NCI-H526 treated with DMSO at 0.1 percent for 48 hours (cell line): Measurements from ENCODE around the gene PRG2.

Source experiments
- DNase-seq: peaks from one replicate; lab custom pipeline; 2025; lab: John Stamatoyannopoulos, UW

The PRG2 gene, protein sequence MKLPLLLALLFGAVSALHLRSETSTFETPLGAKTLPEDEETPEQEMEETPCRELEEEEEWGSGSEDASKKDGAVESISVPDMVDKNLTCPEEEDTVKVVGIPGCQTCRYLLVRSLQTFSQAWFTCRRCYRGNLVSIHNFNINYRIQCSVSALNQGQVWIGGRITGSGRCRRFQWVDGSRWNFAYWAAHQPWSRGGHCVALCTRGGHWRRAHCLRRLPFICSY

GRCh38 chr11:57390535-57390934 lies at the start of gene PRG2:
TSS of gene PRG2 (minus strand) at chr11:57390650. CDS start at chr11:57389944, 706 bp downstream.
- DNase-seq, result no peak

DNA sequence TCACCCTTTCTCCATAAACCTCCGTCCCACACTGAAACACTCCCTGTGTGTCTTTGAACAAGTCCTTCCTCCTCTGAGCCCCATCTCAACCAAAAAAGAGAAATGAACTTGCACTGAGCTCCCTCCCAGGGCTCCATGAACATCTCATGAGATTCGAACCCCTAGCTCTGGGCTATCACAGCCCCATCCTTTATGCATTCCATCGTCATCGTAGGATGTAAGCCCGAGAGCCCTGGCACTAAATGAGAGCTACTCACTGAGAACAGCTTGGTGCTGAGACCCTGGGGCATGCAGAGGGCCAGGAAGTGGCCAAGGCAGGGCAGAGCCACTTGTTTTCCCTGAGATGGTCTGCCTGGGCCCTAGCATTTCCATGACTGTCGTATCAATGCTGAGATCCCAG lies 49.3 kb upstream of the PRG2 start:
- DNase-seq, result no peak

- no peak for DNase-seq
Measured at GRCh38 chr11:57438345-57439285, 48.2 kb upstream of the PRG2 start.

- no peak for DNase-seq
Measured at GRCh38 chr11:57436031-57436430, 45.6 kb upstream of the PRG2 start.

DNA sequence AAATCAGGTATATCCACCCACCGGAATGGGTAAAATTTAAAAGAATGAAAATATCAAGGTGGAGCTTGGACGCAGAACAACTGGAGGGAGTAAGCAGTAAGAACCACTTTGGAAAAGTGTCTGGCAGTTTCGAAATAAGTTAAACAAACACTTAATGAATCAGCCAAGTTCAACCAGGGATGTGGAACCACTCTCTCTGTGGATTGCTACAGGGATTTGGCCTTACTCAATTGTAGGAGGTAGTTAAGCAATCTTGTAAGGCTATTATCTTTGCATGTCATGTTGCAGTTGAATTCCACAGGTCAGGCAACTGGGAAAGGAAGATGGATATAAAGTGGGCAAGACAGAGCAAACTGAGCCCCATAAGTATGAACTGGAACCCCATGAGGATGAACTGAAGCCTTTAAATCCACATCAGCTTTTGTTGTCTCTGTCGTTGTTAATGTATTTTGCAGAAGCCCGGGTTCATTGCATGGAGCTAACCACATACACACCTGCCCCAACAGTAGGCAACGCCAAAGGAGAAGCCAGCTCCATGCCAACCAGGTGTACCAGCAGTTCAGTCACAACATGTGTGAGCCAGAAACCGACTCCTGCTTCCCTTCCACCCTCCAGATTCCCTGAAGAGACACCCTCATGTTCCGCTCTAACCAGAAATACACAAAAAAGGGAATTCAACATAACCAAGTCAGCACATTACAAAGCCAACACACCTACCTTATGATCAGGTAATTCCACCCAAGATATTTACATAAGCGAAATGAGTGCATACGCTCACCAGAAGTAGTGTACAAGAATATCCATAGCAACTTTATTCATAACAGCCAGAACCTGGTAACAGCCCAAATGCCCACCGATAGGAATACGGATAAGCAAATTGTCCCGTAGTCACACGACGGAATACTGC lies 44.4 kb upstream of the PRG2 start:
- no peak for DNase-seq

DNA sequence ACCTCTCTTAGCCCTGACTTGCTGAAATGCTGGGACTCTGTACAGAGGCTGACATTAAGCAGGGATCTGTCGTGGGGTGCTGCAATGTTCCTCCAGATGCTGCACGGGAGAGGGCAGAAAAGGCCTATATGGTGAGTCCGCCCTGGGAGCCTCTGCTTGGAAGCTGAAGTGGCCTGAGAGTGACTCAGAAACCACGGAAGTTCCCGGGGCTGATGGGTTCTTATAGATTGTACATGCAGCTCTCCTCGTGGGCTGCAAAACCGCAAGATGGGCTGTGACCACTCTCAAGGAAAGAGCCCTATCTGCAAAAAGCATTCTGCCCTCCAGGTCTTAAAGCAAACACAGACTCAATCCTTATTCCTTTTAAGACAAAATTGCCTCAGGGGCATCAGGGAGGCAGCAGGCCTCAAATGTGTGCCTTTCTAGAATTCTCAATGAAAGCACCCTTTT lies 42.3 kb upstream of the PRG2 start:
- DNase-seq, result no peak

- no peak for DNase-seq
Measured at GRCh38 chr11:57432149-57432561, 41.7 kb upstream of the PRG2 start.

GRCh38 chr11:57430952-57431351 lies 40.5 kb upstream of the PRG2 start:
- DNase-seq, result no peak

GRCh38 chr11:57429946-57430345 lies 39.5 kb upstream of the PRG2 start:
- no peak for DNase-seq

- DNase-seq, result no peak
Measured at GRCh38 chr11:57428643-57429042, 38.2 kb upstream of the PRG2 start.

- no peak for DNase-seq
Measured at GRCh38 chr11:57427727-57428082, 37.3 kb upstream of the PRG2 start.

- no peak for DNase-seq
Measured at GRCh38 chr11:57426929-57427726, 36.7 kb upstream of the PRG2 start, which contains the start of gene SLC43A3. TSS of gene SLC43A3 (minus strand) at chr11:57427121. CDS start at chr11:57426172, 949 bp downstream.

DNA sequence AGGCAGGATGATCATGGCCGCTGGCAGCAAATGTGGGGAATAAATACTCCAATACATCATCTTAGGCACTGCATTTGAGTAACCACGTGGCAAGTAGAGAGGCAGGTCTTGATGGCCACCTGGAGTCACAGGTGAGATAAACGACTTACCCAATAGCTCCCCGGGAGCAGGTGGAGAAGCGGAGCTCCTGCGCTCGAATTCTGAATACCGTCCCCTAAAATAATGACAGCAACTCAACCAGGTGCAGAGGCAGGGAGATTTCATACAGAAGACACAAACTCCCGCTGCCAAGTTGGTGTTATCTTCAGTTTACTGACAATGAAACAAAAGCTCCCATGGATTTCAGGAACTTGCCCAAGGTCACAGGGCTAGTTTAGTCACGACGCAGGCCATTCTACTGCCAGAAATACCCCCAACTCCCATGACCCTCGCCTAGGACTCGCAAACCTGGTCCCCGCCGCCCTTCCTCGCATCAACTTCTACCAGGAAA lies 36.0 kb upstream of the PRG2 start:
- DNase-seq, result no peak

- DNase-seq, result no peak
Measured at GRCh38 chr11:57425565-57426438, 35.4 kb upstream of the PRG2 start.

GRCh38 chr11:57424792-57425564 lies 34.5 kb upstream of the PRG2 start:
- no peak for DNase-seq

- DNase-seq, result no peak
Measured at GRCh38 chr11:57424137-57424791, 33.8 kb upstream of the PRG2 start.

DNA sequence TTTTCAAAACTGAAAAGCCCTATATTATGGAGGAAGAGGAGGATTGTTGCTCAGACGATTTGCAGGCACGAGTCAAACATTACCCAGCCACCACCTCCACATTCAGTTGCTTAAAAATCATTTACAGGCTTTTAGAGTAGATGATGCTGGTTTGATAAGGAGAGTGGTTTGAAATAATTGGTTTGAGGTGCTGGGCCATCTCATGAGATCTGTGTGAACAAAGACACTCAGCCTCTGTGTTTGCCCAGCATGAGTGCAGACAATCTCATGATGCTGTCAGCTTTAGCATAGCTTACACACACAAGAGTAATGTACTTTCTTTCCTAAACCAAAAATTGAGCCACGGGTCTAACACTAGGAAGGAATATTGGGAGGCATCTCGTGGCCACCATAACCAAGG lies 32.2 kb upstream of the PRG2 start:
- DNase-seq, result no peak

GRCh38 chr11:57421805-57422204 lies 31.4 kb upstream of the PRG2 start:
- no peak for DNase-seq

GRCh38 chr11:57421066-57421465 lies 30.6 kb upstream of the PRG2 start:
- no peak for DNase-seq
